AG09319 (cell line): ENCODE results near the gene HPCAL1.

Experiments used
- DNase-seq: peaks from one replicate; pipeline ENCODE4 v3.0.0-alpha.2; 2010; ENCODE audit warnings: low read depth; ENCODE audit errors: extremely low read depth
- CTCF ChIP-seq: IDR thresholded peaks from 2 replicates; pipeline ENCODE4 v1.5.1; 2011; ENCODE audit warnings: low read depth, mild to moderate bottlenecking, inconsistent platforms, low read length, moderate library complexity

HPCAL1 gene

GRCh38 chr2:10422251-10422650 is 119.5 kb downstream of the HPCAL1 start:
- no peak for DNase-seq
- TF ChIP-seq CTCF, result no peak

GRCh38 chr2:10422732-10423399 is 120.2 kb downstream of the HPCAL1 start:
- TF ChIP-seq CTCF, result no peak
- no peak for DNase-seq

GRCh38 chr2:10423400-10423774 is 120.7 kb downstream of the HPCAL1 start:
- DNase-seq, result no peak
- TF ChIP-seq CTCF, result no peak

- TF ChIP-seq CTCF, result no peak
- DNase-seq, result no peak
Observed at GRCh38 chr2:10424051-10424450, 121.3 kb downstream of the HPCAL1 start.

DNA sequence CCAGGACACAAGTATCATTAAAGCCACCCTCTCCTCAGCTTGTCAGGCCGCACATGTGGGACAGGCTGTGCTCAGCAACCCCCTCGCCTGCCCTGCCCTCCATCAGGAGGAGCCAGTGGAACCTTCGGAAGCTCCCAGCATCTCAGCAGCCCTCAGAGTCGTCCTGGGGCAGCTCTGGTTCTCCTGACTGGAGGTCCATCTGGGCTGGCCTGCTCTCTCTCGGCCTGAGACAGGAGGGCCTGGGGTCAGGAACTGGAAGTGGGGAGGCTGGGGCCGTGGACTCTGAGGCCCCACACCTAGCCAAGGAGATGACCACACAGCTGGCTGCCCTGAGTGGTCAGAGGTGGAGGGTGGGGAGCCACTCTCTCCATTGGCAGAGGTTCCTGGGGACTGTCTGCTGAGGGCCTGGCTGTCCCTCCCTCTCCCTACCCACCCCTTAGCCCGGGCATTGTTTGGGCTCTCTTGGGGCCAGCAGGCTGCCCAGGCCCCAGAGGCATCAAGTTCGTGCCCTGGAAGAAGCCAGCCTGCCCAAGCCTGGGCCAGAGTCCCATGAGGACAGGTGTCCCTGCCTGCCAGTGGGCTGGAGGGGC is 122.3 kb downstream of the HPCAL1 start:
- no peak for TF ChIP-seq CTCF

GRCh38 chr2:10425699-10426098 is 123.0 kb downstream of the HPCAL1 start:
- TF ChIP-seq CTCF, result no peak

More for the DNA sequence above, 122.3 kb downstream of the HPCAL1 start:
- DNase-seq, result no peak

GRCh38 chr2:10426726-10427617 is 124.3 kb downstream of the HPCAL1 start:
- no peak for DNase-seq
- no peak for TF ChIP-seq CTCF

More at GRCh38 chr2:10425699-10426098, 123.0 kb downstream of the HPCAL1 start:
- DNase-seq, result no peak
